PC-9 (cell line): ENCODE results near the gene NRXN2.

Source experiments
- CTCF ChIP-seq: fragments of 200-600 bp; sonication (generic); conservative IDR thresholded peaks from 2 replicates; pipeline ENCODE4 v1.6.1; 2017; ENCODE audit warnings: mixed run types, antibody characterized with exemption, mild to moderate bottlenecking, moderate library complexity
- EZH2 ChIP-seq: fragments of 200-600 bp; sonication (generic); IDR thresholded peaks from 2 replicates; pipeline ENCODE4 v1.8.0; 2017; ENCODE audit warnings: antibody characterized with exemption, low read depth

GRCh38 chr11:64608636-64609035 is 114.4 kb downstream of the NRXN2 start:
- no peak for TF ChIP-seq CTCF
- TF ChIP-seq EZH2 = no peak
